Testis (tissue), 3 donors: ENCODE measurements around the gene COL23A1. TPM values are rescaled to one million over a fixed set of nuclear protein-coding genes. Genes with fewer than 3 reads are reported as not detected.

ENCODE experiments used
- DNase-seq: peaks from one replicate; pipeline ENCODE4 v3.0.0-alpha.2; 2019
- H3K27ac ChIP-seq, 2 donors: fragments of 200-600 bp; sonication (generic); one replicate each; pipeline ENCODE4 v1.5.1; 2019
- H3K27me3 ChIP-seq: fragments of 200-600 bp; sonication (generic); one replicate; pipeline ENCODE4 v1.5.1; 2019
- H3K36me3 ChIP-seq: fragments of 200-600 bp; sonication (generic); one replicate; pipeline ENCODE4 v1.5.1; 2017; ENCODE audit warnings: low read depth; ENCODE audit errors: missing control alignments
- H3K4me1 ChIP-seq: fragments of 200-600 bp; sonication (generic); one replicate; pipeline ENCODE4 v1.5.1; 2019
- H3K4me3 ChIP-seq, 2 donors: fragments of 200-600 bp; sonication (generic); one replicate each; pipeline ENCODE4 v1.5.1; 2017 to 2019
- H3K9me3 ChIP-seq: fragments of 200-600 bp; sonication (generic); one replicate; pipeline ENCODE4 v1.5.1; 2017
- CTCF ChIP-seq, 3 experiments: fragments of 450-650 bp in 2 of 3; fragments of 200-600 bp in 1 of 3; sonication (generic) in 1 of 3; IDR thresholded peaks; one replicate each; pipeline ENCODE4 v1.5.1; 2016 to 2019; ENCODE audit warnings: antibody characterized with exemption in 3 of 3, mild to moderate bottlenecking in 2 of 3, moderate library complexity in 1 of 3
- POLR2A ChIP-seq: fragments of 450-650 bp; IDR thresholded peaks from one replicate; pipeline ENCODE4 v1.6.1; 2017; ENCODE audit warnings: antibody characterized with exemption, mild to moderate bottlenecking, moderate library complexity
- WGBS, 2 donors: methylation state at CpG; one replicate each; pipeline ENCODE4 v1.1.5; 2018; 5-methylcytosine and 5-hydroxymethylcytosine counted together
- intact Hi-C: fragments of 100-400 bp; cut with DNase I; formaldehyde crosslinking; loops from one replicate; pipeline ENCODE4 v1.15.1; 2023; ENCODE audit warnings: low total_unique reads
- polyA plus RNA-seq: library from polyadenylated mRNA; stranded (reverse); fragments of 350-450 nt; fragmentation: Illumina TruSeq; extraction: RNeasy Lipid Tissue Mini Kit (QIAGEN cat#74804); gene quantifications from one replicate; pipeline ENCODE4 v1.2.3, GENCODE V29; 2014; ENCODE audit warnings: low read depth, low replicate concordance; ENCODE audit not compliant: insufficient read depth
- total RNA-seq, 2 donors: library from RNA; depleted of rRNA; stranded (reverse); fragments of >200 nt; gene quantifications; one replicate each; pipeline ENCODE4 v1.2.3, GENCODE V29; 2016

Gene COL23A1
- total and polyA plus RNA-seq, 3 donors from 2014 or later, result 4.3 to 5.5 (median 5.0) TPM

DNA sequence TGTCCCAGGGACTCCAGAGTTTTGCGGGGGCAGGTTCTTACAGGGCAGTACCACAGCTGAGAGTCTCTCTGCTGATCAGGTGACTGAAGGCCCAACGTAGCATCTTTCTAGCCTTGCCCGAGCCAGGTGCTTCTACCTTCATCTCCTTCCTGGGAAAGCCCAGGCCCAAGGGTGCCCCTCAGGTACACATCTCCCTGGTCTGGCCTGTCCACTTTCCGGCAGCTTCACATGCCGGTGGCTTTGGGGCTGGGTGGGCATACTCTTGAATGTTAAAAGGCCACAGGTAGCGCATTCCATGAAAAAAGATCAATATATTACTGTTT, 351.9 kb downstream of the COL23A1 start:
- Histone ChIP-seq H3K4me3 (no peak overlapping the region), H3K36me3 (no peaks in the 10 kb centered on the region), H3K27ac (no peak overlapping the region), H3K9me3 (no peaks in the 10 kb centered on the region), H3K27me3 (no peaks in the 10 kb centered on the region), H3K4me1 (peaks cover 15% of the 10 kb centered on the region)
- intact Hi-C loops, result no loop called here
- no peak for TF ChIP-seq POLR2A
- DNase-seq, result no peak
- WGBS, 2 donors, result 95 to 98% methylated on average over 6 of the region's 6 CpGs

DNA sequence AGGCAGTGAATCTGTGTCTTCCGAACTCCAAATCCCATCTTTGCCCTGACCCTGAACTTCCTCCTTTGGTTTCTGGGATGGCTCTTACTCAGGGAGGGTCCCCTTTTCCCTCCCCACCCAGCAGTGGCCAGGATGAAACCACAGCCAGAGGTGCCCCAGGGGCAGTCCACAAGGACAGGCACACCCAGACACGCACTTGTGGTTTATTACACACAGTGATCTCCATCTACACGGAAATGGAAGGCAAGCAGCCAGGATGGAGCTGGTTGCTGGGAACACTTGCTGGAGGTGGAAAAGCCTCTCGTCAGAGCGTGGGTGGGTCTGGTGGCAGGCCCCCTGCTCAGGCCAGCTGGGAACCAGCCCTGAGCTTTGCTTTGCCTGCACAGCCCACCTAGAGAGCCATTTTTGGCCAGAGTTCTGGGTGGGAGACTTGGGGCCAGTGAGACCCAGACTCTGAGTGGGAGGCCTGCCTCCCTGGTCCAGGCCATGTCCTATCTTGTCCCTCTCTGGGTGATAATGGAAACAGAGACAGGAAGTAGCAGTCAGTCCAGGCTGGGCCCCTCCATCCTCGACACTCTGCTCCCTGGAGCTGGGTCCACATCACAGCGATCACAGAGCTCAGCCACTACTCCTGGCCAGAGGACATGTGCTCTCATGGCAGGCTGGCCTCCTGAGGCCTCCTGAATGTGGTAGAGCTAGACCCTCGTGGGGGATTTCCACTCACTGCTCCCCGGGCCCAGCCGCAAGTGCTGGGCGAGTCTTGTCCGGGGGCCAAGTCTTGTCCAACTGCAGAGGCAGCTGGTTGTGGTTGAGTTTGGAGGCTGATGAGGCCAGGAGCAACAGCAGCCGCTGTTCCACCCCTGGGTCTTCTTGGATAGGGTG, 352.5 kb downstream of the COL23A1 start:
- H3K9me3 ChIP-seq, result no peaks in the 10 kb centered on the region
- H3K36me3 ChIP-seq, result no peaks in the 10 kb centered on the region
- DNase-seq, result no peak
- TF ChIP-seq POLR2A, result no peak
- TF ChIP-seq CTCF (IDR thresholded peaks at IDR 0.05), result no peak
- no peak overlapping the region for H3K27ac ChIP-seq
- no peak overlapping the region for H3K4me3 ChIP-seq
- WGBS, 2 donors, result 66 to 76% methylated on average over 8 to 13 of the region's 13 CpGs
- H3K4me1 ChIP-seq, result peaks cover 19% of the 10 kb centered on the region
- no peaks in the 10 kb centered on the region for H3K27me3 ChIP-seq
- intact Hi-C loops, result no loop called here

DNA sequence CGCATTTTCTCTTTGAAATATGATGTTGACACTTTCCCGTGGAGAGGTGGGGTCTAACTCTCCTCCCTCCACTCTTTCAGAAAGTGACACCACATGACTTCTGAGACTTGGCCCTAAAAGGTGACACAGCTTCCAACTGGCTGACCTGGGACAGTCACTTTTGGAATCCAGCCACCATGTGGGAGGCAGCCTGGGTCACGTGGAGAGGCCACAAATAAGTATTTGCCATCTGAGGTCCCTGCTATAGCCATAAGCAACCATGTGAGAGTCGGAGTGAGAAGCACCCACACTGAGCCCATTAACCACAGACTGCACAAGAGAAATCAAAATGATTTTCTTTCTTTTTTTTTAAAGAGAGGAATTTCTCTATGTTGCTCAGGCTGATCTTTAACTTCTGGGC, 353.5 kb downstream of the COL23A1 start:
- DNase-seq, result peak; percentile 46
- Histone ChIP-seq H3K27ac (no peak overlapping the region), H3K27me3 (no peaks in the 10 kb centered on the region), H3K4me1 (peaks cover 19% of the 10 kb centered on the region), H3K36me3 (no peaks in the 10 kb centered on the region), H3K4me3 (no peak overlapping the region), H3K9me3 (no peaks in the 10 kb centered on the region)
- TF ChIP-seq POLR2A (no peak), CTCF (IDR thresholded peaks at IDR 0.05) (no peak)
- intact Hi-C loops, result no loop called here
- 43 to 53% methylated on average over 4 of the region's 4 CpGs for WGBS, 2 donors

- H3K4me1 ChIP-seq, result peaks cover 24% of the 10 kb centered on the region
- intact Hi-C loops, result no loop called here
- H3K27me3 ChIP-seq, result no peaks in the 10 kb centered on the region
- H3K4me3 ChIP-seq, result no peak overlapping the region
- TF ChIP-seq POLR2A, result no peak
- no peak for TF ChIP-seq CTCF (IDR thresholded peaks at IDR 0.05)
- H3K27ac ChIP-seq, result no peak overlapping the region
- DNase-seq, result no peak
- H3K9me3 ChIP-seq, result no peaks in the 10 kb centered on the region
- no peaks in the 10 kb centered on the region for H3K36me3 ChIP-seq
- 94 to 98% methylated on average over 9 of the region's 9 CpGs for WGBS, 2 donors
Measured at GRCh38 chr5:178236126-178236525, 354.1 kb downstream of the COL23A1 start.

DNA sequence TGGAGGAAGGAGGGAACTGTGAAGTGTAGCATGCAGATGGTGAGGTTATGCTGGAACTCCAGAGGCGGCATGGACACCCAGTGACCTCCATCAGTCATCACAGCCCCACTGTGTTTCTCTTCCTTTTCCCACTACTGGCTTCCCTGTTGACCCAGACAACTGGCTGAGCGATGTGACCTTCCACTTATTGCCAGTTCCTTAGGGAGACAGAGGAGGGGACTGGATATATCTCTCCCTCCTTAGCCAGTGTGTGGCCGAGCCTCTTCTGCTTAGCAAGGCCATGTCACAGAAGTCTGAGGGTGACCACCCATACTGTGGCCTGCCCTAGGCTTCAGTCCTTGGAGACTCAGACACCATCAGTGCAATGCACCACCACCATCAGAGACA, 354.6 kb downstream of the COL23A1 start:
- TF ChIP-seq CTCF (IDR thresholded peaks at IDR 0.05) (no peak), POLR2A (no peak)
- peaks cover 29% of the 10 kb centered on the region for H3K4me1 ChIP-seq
- H3K36me3 ChIP-seq, result no peaks in the 10 kb centered on the region
- no peak for DNase-seq
- no peak overlapping the region for H3K27ac ChIP-seq
- no peaks in the 10 kb centered on the region for H3K9me3 ChIP-seq
- 77 to 90% methylated on average over 3 of the region's 3 CpGs for WGBS, 2 donors
- H3K27me3 ChIP-seq, result no peaks in the 10 kb centered on the region
- intact Hi-C loops, result no loop called here
- H3K4me3 ChIP-seq, result no peak overlapping the region
